ENCODE data around the gene NCOA7.

NCOA7 gene, protein sequence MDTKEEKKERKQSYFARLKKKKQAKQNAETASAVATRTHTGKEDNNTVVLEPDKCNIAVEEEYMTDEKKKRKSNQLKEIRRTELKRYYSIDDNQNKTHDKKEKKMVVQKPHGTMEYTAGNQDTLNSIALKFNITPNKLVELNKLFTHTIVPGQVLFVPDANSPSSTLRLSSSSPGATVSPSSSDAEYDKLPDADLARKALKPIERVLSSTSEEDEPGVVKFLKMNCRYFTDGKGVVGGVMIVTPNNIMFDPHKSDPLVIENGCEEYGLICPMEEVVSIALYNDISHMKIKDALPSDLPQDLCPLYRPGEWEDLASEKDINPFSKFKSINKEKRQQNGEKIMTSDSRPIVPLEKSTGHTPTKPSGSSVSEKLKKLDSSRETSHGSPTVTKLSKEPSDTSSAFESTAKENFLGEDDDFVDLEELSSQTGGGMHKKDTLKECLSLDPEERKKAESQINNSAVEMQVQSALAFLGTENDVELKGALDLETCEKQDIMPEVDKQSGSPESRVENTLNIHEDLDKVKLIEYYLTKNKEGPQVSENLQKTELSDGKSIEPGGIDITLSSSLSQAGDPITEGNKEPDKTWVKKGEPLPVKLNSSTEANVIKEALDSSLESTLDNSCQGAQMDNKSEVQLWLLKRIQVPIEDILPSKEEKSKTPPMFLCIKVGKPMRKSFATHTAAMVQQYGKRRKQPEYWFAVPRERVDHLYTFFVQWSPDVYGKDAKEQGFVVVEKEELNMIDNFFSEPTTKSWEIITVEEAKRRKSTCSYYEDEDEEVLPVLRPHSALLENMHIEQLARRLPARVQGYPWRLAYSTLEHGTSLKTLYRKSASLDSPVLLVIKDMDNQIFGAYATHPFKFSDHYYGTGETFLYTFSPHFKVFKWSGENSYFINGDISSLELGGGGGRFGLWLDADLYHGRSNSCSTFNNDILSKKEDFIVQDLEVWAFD

DNA sequence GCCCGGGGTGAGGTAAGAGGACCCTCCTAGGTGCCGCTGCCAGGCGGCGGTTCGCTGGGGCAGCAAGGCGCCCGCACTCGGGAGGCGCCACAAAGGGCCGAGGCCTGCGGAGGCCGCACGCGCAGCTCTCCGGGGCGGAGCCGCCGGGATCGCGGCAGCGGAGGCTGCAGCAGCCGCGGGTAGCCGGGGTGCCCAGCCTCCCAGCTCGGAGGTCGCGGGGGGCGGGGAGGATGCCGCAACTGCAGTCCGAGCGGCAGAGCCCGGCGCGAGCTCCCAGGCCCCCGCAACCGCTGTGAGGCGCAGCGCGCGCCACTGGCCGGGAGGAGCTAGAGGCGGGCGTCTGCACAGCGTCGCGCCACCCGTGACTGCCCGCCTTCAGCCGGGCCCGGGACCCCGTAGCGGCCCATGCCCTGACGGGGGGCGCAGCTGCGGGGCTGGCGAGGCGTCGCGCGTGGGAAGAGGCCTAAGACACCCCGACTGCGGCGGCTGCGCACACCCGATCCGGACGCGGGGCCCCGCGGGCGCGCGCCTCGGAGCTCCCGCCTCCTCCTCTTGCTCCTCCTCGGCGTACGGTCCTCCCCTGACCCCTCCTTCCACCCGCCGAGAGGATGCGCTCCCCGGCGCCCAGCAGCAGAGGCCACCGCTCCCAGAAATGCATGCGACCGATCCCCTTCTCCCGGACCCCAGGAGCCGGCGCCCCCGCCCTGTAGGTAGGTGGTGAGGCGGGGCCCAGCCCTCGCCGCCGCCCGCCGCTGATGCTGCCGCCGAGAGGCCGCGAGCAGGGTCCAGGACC is at the start of gene NCOA7:
Gene NCOA7, plus strand, starts transcription at position 603 of the 793 bp plus-strand sequence. CDS start 24,395 bp downstream, outside the sequence.
- H3K4me3 Mint-ChIP-seq, result peak within 1 kb of the TSS; percentile 95
- DNase-seq (ENCODE audit: low spot score in 2 of 2) (peak; percentile 58 to 68), ATAC-seq (replicated peaks; ENCODE audit: extremely low read depth, poor library complexity, severe bottlenecking) (peak; percentile 76)
- H3K27me3 Mint-ChIP-seq, result no peaks in the 10 kb centered on the region
- no peaks in the 10 kb centered on the region for H3K9me3 Mint-ChIP-seq
- peak within 1 kb of the TSS; percentile 96 for H3K27ac Mint-ChIP-seq (ENCODE audit: low read depth)
- H3K4me1 Mint-ChIP-seq, result peaks cover 46% of the 10 kb centered on the region
- H3K36me3 Mint-ChIP-seq (ENCODE audit: insufficient read depth), result peaks cover 15% of the 10 kb centered on the region

DNA sequence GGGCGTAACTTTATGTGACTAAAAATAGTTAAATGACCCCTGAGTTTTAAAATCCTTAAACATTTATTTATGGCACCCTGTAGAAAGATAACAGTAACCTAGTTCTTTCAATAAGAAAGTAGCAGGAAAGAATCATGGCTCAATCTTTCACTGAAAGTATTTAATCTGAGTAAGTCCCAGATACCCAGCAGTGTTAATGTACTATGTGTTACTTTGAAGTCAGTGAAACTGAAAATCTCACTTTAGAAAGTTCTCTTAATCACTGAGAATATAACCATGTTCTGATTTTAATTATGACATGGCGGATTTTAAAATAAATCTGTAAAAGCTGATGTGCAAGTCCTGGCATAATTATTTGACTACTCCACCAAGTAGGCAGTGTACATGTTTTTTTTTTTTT is 49.4 kb upstream of the NCOA7 start:
- peaks cover 46% of the 10 kb centered on the region for H3K27me3 Mint-ChIP-seq

DNA sequence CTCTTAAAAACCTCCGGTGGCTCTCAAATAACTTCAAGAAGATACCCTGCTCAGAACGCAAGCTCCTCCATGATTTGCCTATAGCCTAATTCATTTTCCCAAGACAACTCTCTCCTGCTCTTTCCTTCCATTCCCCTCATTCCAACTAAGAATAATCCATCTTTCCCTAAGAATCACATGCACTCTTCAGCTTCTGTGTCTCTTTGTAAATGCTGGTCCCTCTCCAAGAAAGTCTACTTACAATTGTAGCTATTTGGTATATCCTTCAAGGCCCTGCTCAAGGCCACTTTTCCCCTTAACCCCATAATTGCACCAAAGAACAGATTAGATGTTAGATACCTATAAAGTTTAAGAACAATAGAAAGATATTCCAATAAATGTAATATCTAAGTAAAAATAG is 48.7 kb upstream of the NCOA7 start:
- Mint-ChIP-seq H3K36me3 (ENCODE audit: insufficient read depth) (peaks cover 3% of the 10 kb centered on the region), H3K9me3 (no peaks in the 10 kb centered on the region), H3K4me3 (no peak overlapping the region), H3K27me3 (peaks cover 46% of the 10 kb centered on the region), H3K27ac (ENCODE audit: low read depth) (no peak overlapping the region), H3K4me1 (peaks cover 11% of the 10 kb centered on the region)
- DNase-seq (ENCODE audit: low spot score in 2 of 2) (no peak), ATAC-seq (replicated peaks; ENCODE audit: extremely low read depth, poor library complexity, severe bottlenecking) (no peak)

More for the DNA sequence above, 49.4 kb upstream of the NCOA7 start:
- DNase-seq (ENCODE audit: low spot score in 2 of 2) (no peak), ATAC-seq (replicated peaks; ENCODE audit: extremely low read depth, poor library complexity, severe bottlenecking) (no peak)
- H3K4me3 Mint-ChIP-seq, result no peak overlapping the region
- H3K9me3 Mint-ChIP-seq, result no peaks in the 10 kb centered on the region
- no peaks in the 10 kb centered on the region for H3K36me3 Mint-ChIP-seq (ENCODE audit: insufficient read depth)
- no peak overlapping the region for H3K27ac Mint-ChIP-seq (ENCODE audit: low read depth)
- H3K4me1 Mint-ChIP-seq, result peaks cover 4% of the 10 kb centered on the region

DNA sequence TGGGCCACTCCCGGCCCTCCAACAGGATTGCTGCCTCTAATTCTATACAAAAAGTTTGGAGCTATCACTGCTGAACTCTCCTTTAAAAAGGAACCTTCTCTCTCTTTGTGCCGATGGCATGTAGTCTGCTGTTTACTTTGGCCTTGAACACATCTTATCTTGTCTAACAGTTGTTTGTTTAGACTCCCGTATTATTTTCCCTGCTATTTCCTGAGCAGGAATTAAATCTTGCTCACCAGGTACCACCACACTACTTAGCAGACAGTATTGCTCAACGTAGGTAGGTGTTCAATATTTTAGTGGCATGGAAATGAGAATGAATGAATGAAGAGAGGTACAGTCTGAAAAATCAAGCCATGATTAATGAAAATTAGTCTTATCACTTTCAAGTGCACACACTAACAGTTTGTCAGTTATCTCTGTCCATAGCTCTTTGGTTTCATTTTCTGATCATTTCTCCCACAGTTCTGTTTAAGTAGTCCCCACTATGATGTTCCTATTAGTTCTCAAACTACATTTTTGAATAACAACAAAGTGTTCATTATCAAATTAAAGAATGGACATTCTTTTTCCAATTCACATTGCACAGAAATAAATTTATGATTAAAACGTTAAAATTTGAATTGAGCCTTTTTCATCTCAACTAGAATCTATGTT is 48.2 kb upstream of the NCOA7 start:
- H3K9me3 Mint-ChIP-seq, result no peaks in the 10 kb centered on the region
- ATAC-seq (replicated peaks; ENCODE audit: extremely low read depth, poor library complexity, severe bottlenecking) (no peak), DNase-seq (ENCODE audit: low spot score in 2 of 2) (no peak)
- no peak overlapping the region for H3K27ac Mint-ChIP-seq (ENCODE audit: low read depth)
- no peak overlapping the region for H3K4me3 Mint-ChIP-seq
- peaks cover 43% of the 10 kb centered on the region for H3K27me3 Mint-ChIP-seq
- H3K4me1 Mint-ChIP-seq, result peaks cover 16% of the 10 kb centered on the region
- peaks cover 3% of the 10 kb centered on the region for H3K36me3 Mint-ChIP-seq (ENCODE audit: insufficient read depth)

DNA sequence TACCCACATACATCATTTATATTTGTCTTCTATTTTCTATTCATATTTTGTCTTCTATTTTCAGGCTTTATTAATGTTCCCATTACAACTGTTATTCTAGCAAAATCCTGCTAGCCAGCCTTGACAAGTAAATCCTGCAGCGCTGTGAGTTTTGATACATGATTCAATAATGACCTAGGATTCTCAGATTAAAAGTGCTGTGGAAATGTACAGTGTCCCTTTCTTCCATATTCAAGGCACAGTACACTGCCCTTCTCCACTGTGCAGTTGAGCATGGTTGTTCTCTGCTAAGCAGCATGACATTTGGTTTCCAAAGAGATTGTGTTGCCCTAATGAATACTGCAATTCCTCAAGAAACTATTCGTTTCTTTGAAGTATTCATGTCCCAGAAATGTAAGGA is 47.2 kb upstream of the NCOA7 start:
- Mint-ChIP-seq H3K27me3 (peaks cover 36% of the 10 kb centered on the region), H3K27ac (ENCODE audit: low read depth) (no peak overlapping the region)

DNA sequence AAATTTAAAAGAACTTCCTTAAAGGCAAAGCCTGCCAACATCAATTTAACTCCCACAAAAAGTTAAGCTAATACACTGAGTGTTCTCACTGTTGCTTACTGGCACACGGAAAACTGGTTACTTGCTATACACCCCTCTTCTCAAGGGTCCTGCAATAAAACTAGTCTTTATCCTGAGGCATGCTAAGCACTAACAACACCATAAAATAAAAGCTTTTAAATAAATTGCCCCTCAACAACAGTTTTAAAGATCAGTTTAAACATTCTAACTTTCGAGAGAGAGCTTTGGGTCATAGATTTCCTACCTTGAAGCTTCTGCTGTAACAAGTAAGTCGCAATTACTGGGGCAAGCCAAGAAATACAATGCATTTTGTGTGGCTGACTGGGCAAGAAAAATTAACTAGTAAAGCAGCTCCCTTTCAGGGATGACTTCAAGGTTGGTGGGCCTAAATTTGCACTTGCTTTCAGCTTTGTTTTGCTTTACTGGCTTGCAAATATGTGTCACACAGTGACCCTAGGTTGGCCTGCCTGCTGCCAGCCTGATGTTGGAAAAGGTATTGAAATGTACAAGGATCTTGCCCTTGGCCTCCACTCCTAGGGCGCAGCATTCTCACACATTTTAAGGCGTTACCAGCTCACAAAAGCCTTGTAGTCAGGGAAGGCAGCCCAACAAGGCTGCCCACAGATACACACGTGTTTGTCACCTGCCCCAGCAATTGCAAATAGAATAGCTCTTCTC is 45.3 kb upstream of the NCOA7 start:
- H3K4me3 Mint-ChIP-seq, result no peak overlapping the region
- H3K36me3 Mint-ChIP-seq (ENCODE audit: insufficient read depth), result peaks cover 8% of the 10 kb centered on the region
- no peaks in the 10 kb centered on the region for H3K9me3 Mint-ChIP-seq
- peaks cover 29% of the 10 kb centered on the region for H3K4me1 Mint-ChIP-seq
- peaks cover 46% of the 10 kb centered on the region for H3K27me3 Mint-ChIP-seq
- ATAC-seq (replicated peaks; ENCODE audit: extremely low read depth, poor library complexity, severe bottlenecking) (no peak), DNase-seq (ENCODE audit: low spot score in 2 of 2) (no peak)
- H3K27ac Mint-ChIP-seq (ENCODE audit: low read depth), result peak overlapping the region; percentile 73

More for the DNA sequence above, 47.2 kb upstream of the NCOA7 start:
- no peak for ATAC-seq (replicated peaks; ENCODE audit: extremely low read depth, poor library complexity, severe bottlenecking)
- H3K4me1 Mint-ChIP-seq, result peaks cover 18% of the 10 kb centered on the region
- peaks cover 3% of the 10 kb centered on the region for H3K36me3 Mint-ChIP-seq (ENCODE audit: insufficient read depth)
- H3K9me3 Mint-ChIP-seq, result no peaks in the 10 kb centered on the region
- H3K4me3 Mint-ChIP-seq, result no peak overlapping the region
- DNase-seq (ENCODE audit: low spot score in 2 of 2), result no peak

DNA sequence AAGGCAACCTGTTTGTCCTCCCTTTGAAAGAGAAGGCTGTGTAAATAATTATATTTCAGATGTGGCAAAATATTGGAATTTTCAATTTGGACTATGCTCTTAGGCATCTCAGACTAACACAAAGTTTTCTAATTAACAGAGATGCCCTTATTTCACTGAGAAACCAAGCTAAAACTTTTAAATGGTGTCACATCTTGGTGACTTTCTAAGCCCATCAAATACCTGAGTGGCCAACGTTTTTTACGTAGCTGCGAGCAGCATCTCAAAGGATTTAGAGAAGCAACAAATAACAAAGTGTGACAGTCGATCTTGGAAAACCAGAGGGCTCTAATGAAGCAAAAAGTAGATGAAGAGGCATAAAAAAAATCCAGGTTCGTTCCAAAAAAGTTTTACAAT is 44.7 kb upstream of the NCOA7 start:
- Mint-ChIP-seq H3K4me1 (peaks cover 33% of the 10 kb centered on the region), H3K36me3 (ENCODE audit: insufficient read depth) (peaks cover 8% of the 10 kb centered on the region), H3K27me3 (peaks cover 52% of the 10 kb centered on the region), H3K27ac (ENCODE audit: low read depth) (peak overlapping the region; percentile 73), H3K4me3 (peak overlapping the region; percentile 81), H3K9me3 (no peaks in the 10 kb centered on the region)
- ATAC-seq (replicated peaks; ENCODE audit: extremely low read depth, poor library complexity, severe bottlenecking) (no peak), DNase-seq (ENCODE audit: low spot score in 2 of 2) (no peak)

DNA sequence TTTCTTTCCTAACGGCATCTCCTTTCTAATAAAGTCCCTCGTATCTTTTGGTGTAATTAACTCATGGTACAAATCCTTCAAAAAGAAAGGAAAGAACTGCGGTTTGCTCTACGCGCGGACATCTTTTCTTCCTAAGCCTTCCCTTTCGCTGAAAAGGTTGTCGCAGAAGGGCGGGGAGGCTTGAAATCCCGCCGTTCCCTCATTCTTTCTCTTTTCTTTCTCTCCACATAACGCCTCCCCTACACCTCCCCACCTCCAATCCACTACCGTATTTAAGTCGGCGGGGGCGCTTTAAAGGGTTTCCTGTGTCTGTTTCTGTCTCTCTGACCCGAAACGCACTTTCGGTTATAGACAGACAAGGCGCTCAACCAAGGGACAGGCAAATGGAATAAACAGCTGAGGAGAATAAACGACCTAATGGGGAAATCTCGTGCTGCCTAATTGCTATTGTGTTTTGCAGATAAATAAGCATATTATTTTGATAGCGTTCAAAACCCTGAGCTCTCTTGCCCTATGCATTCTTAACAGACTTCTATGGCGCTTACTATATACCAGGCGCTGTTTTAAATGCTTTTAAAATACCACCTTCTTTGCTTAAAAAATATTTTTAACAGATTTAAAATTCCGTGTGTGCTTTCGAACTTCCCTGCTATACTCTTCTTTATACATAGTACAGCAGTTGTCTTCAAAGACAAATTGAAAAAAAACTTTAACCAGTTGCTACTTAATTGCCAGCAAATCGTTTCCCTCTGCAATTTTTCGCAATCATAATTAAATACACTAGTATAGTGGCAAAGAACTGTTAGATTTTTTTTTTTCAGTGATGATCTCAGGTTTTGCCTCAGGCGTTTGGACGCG is 43.8 kb upstream of the NCOA7 start:
- H3K27me3 Mint-ChIP-seq, result peaks cover 55% of the 10 kb centered on the region
- peaks cover 33% of the 10 kb centered on the region for H3K4me1 Mint-ChIP-seq
- no peaks in the 10 kb centered on the region for H3K9me3 Mint-ChIP-seq
- H3K4me3 Mint-ChIP-seq, result peak overlapping the region; percentile 81
- peaks cover 8% of the 10 kb centered on the region for H3K36me3 Mint-ChIP-seq (ENCODE audit: insufficient read depth)
- DNase-seq (ENCODE audit: low spot score in 2 of 2), result peak; percentile 39 to 58
- H3K27ac Mint-ChIP-seq (ENCODE audit: low read depth), result peak overlapping the region; percentile 73
- peak; percentile 75 for ATAC-seq (replicated peaks; ENCODE audit: extremely low read depth, poor library complexity, severe bottlenecking)

DNA sequence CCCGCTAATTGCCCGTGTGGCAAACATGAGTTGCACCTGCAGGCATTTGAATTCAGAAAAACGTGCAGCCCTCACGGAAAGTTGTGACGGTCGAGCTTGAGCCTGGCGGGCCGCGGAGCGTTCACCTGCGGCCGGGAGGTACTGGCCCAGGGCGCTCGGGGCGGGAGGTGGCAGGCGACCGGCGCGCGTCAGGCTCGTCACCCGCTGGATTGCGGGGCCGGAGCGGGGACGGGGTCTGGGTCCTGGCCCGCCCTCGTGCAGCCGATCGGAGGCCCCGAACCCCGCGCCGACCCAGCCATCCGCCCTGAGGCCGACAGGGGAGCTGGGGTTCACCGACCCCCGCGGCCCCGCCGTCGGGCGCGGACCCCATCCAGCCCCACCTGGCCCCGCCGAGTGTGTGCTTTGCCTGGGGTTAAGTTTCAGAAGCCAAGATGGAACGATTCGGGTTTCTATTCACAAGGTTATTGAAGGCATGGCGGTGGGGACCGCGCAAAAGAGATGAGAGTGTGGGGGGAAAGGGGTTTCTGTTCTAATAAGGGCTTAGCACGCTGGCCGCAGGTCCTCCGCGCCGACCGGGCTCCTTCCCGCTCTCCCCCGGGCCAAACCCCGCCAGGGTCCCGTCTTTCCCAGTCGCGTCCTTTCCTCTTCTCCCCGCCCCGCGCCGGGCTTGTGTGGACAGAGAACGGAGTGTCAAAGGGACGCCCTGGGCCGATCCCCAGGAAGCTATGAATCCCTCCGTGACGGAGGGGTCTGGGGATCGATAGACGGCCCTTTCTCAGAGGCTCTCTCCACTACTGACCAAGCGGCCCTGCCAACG is 43.0 kb upstream of the NCOA7 start:
- Mint-ChIP-seq H3K27ac (ENCODE audit: low read depth) (peak overlapping the region; percentile 73), H3K36me3 (ENCODE audit: insufficient read depth) (peaks cover 8% of the 10 kb centered on the region), H3K27me3 (peaks cover 50% of the 10 kb centered on the region), H3K4me3 (peak overlapping the region; percentile 81), H3K4me1 (peaks cover 33% of the 10 kb centered on the region), H3K9me3 (no peaks in the 10 kb centered on the region)
- DNase-seq (ENCODE audit: low spot score in 2 of 2) (no peak), ATAC-seq (replicated peaks; ENCODE audit: extremely low read depth, poor library complexity, severe bottlenecking) (peak; percentile 2)
